IMR-90 (cell line): ENCODE measurements around the gene CXCL1. TPM values are rescaled to one million over a fixed set of nuclear protein-coding genes. Genes with fewer than 3 reads are reported as not detected.

Experiments used
- ATAC-seq: fragments of 200-7000 bp; cut with Tn5 transposase; 2 replicates; pipeline ENCODE4 v1.9.1; 2020; ENCODE audit warnings: low read depth, mild to moderate bottlenecking, moderate library complexity
- BruUV-seq: library from RNA; stranded (reverse); fragments of 400-500 nt; replicated peaks from 2 replicates; lab custom pipeline; 2021; lab: Mats Ljungman, UMichigan
- CTCF ChIA-PET: fragments of 300-600 bp; formaldehyde crosslinking; extraction: SDS; loops from one replicate; lab custom pipeline; 2021; ENCODE audit warnings: antibody characterized with exemption; lab: Yijun Ruan, JAX
- POLR2A ChIA-PET: fragments of 300-600 bp; sonication (Branson Sonifier 250); formaldehyde crosslinking; loops from one replicate; lab custom pipeline; 2022; ENCODE audit warnings: antibody characterized with exemption; ENCODE audit not compliant: unreplicated experiment; lab: Charles Lee
- DNase-seq: peaks from one replicate; pipeline ENCODE4 v3.0.0; 2013
- H2AFZ ChIP-seq: replicated peaks from 2 replicates; pipeline ENCODE3; 2013; ENCODE audit warnings: low read length, mild to moderate bottlenecking; ENCODE audit not compliant: poor library complexity
- H2AK5ac ChIP-seq: 2 replicates; pipeline ENCODE4 v1.6.1; 2013; ENCODE audit warnings: low read depth, low read length, inconsistent platforms
- H2AK9ac ChIP-seq: replicated peaks from 2 replicates; pipeline ENCODE3; 2013; ENCODE audit warnings: mild to moderate bottlenecking, low read depth, low read length, moderate library complexity; ENCODE audit not compliant: poor library complexity
- H2BK120ac ChIP-seq: 2 replicates; pipeline ENCODE4 v1.6.1; 2013; ENCODE audit warnings: low read depth, low read length, inconsistent platforms
- H2BK15ac ChIP-seq: 3 replicates; pipeline ENCODE4 v1.6.1; 2013; ENCODE audit warnings: low read depth, low read length, inconsistent platforms
- H2BK20ac ChIP-seq: 2 replicates; pipeline ENCODE4 v1.6.1; 2013; ENCODE audit warnings: low read depth, mild to moderate bottlenecking, inconsistent platforms, low read length, moderate library complexity
- H2BK5ac ChIP-seq: 2 replicates; pipeline ENCODE4 v1.6.1; 2013; ENCODE audit warnings: mild to moderate bottlenecking, low read depth, low read length, inconsistent platforms; ENCODE audit not compliant: poor library complexity, severe bottlenecking
- H3K14ac ChIP-seq: replicated peaks from 2 replicates; pipeline ENCODE4 v1.6.1; 2013; ENCODE audit warnings: low read depth, low read length, inconsistent platforms
- H3K18ac ChIP-seq: 2 replicates; pipeline ENCODE4 v1.6.1; 2013; ENCODE audit warnings: low read depth, low read length, control low read depth
- H3K23ac ChIP-seq: 2 replicates; pipeline ENCODE4 v1.6.1; 2013; ENCODE audit warnings: low read depth, low read length, inconsistent platforms
- H3K27ac ChIP-seq: 2 replicates; pipeline ENCODE4 v1.5.1; 2013; ENCODE audit warnings: mild to moderate bottlenecking, control low read depth, low read length; ENCODE audit not compliant: insufficient read depth
- H3K27me3 ChIP-seq: 2 replicates; pipeline ENCODE4 v1.6.1; 2013; ENCODE audit warnings: low read length; ENCODE audit not compliant: control insufficient read depth, insufficient read depth
- H3K36me3 ChIP-seq: 2 replicates; pipeline ENCODE4 v1.6.1; 2013; ENCODE audit warnings: low read length, mixed read lengths; ENCODE audit not compliant: control insufficient read depth, insufficient read depth
- H3K4ac ChIP-seq: 2 replicates; pipeline ENCODE4 v1.6.1; 2013; ENCODE audit warnings: low read depth, low read length, inconsistent platforms
- H3K4me1 ChIP-seq: 2 replicates; pipeline ENCODE4 v1.6.1; 2013; ENCODE audit warnings: low read length, mixed read lengths; ENCODE audit not compliant: control insufficient read depth, insufficient read depth
- H3K4me2 ChIP-seq: 2 replicates; pipeline ENCODE4 v1.6.1; 2013; ENCODE audit warnings: low read depth, mild to moderate bottlenecking, control low read depth, low read length, moderate library complexity
- H3K4me3 ChIP-seq: 2 replicates; pipeline ENCODE4 v1.5.1; 2013; ENCODE audit warnings: low read depth, mild to moderate bottlenecking, control low read depth, low read length, moderate library complexity; ENCODE audit not compliant: insufficient read depth
- H3K56ac ChIP-seq: 2 replicates; pipeline ENCODE4 v1.6.1; 2013; ENCODE audit warnings: low read length, inconsistent platforms; ENCODE audit not compliant: insufficient read depth; ENCODE audit errors: extremely low read depth
- H3K79me1 ChIP-seq, 2 experiments: 2 replicates each; pipeline ENCODE4 v1.6.1; 2013; ENCODE audit warnings: low read length in 2 of 2, inconsistent platforms in 1 of 2, low read depth in 1 of 2
- H3K9ac ChIP-seq: 2 replicates; pipeline ENCODE4 v1.6.1; 2013; ENCODE audit warnings: low read depth, low read length, control low read depth
- H3K9me1 ChIP-seq: 2 replicates; pipeline ENCODE4 v1.6.1; 2013; ENCODE audit warnings: low read length, inconsistent platforms; ENCODE audit not compliant: insufficient read depth
- H3K9me3 ChIP-seq: 2 replicates; pipeline ENCODE4 v1.6.1; 2013; ENCODE audit warnings: low read length; ENCODE audit not compliant: control insufficient read depth, insufficient read depth
- H4K20me1 ChIP-seq: 2 replicates; pipeline ENCODE4 v1.6.1; 2013; ENCODE audit warnings: low read length, inconsistent platforms; ENCODE audit not compliant: insufficient read depth
- H4K5ac ChIP-seq: 2 replicates; pipeline ENCODE4 v1.6.1; 2013; ENCODE audit warnings: mild to moderate bottlenecking, low read depth, low read length, control low read depth
- H4K8ac ChIP-seq, 2 experiments: 2 replicates each; pipeline ENCODE4 v1.6.1; 2013; ENCODE audit warnings: low read depth in 2 of 2, low read length in 2 of 2, control low read depth in 1 of 2, inconsistent platforms in 1 of 2
- H4K91ac ChIP-seq: 2 replicates; pipeline ENCODE4 v1.6.1; 2013; ENCODE audit warnings: low read depth, low read length, inconsistent platforms; ENCODE audit not compliant: insufficient read depth
- BHLHE40 ChIP-seq: fragments of 150-350 bp; IDR thresholded peaks from 2 replicates; pipeline ENCODE4 v1.6.1; 2016; ENCODE audit warnings: mild to moderate bottlenecking, low read depth, low read length
- CEBPB ChIP-seq: IDR thresholded peaks from 2 replicates; pipeline ENCODE4 v1.6.1; 2012; ENCODE audit warnings: low read depth, low read length, improper control_type of control experiment
- CHD1 ChIP-seq: IDR thresholded peaks from 2 replicates; pipeline ENCODE4 v1.6.1; 2012; ENCODE audit warnings: low read depth, low read length, improper control_type of control experiment
- CTCF ChIP-seq: conservative IDR thresholded peaks from 2 replicates; pipeline ENCODE4 v1.5.1; 2012; ENCODE audit warnings: mild to moderate bottlenecking, low read depth, low read length, improper control_type of control experiment
- ELK1 ChIP-seq: fragments of 150-350 bp; IDR thresholded peaks from 2 replicates; pipeline ENCODE4 v1.6.1; 2016; ENCODE audit warnings: low read depth, mild to moderate bottlenecking, low read length, moderate library complexity, borderline replicate concordance
- FOS ChIP-seq: fragments of 150-350 bp; IDR thresholded peaks from 2 replicates; pipeline ENCODE4 v1.6.1; 2016; ENCODE audit warnings: low read depth, low read length
- MAFK ChIP-seq: IDR thresholded peaks from 2 replicates; pipeline ENCODE4 v1.6.1; 2012; ENCODE audit warnings: low read depth, low read length, improper control_type of control experiment
- MAZ ChIP-seq: IDR thresholded peaks from 2 replicates; pipeline ENCODE4 v1.6.1; 2012; ENCODE audit warnings: low read depth, mild to moderate bottlenecking, low read length, improper control_type of control experiment, moderate library complexity, borderline replicate concordance
- MXI1 ChIP-seq: IDR thresholded peaks from 2 replicates; pipeline ENCODE4 v1.6.1; 2012; ENCODE audit warnings: low read depth, mild to moderate bottlenecking, low read length, moderate library complexity, borderline replicate concordance
- NFE2L2 ChIP-seq: fragments of 150-350 bp; IDR thresholded peaks from 2 replicates; pipeline ENCODE4 v1.6.1; 2016; ENCODE audit warnings: low read depth, mild to moderate bottlenecking, low read length
- POLR2A ChIP-seq: IDR thresholded peaks from 2 replicates; pipeline ENCODE4 v1.6.1; 2012; ENCODE audit warnings: mild to moderate bottlenecking, low read depth, low read length
- RAD21 ChIP-seq: IDR thresholded peaks from 2 replicates; pipeline ENCODE4 v1.6.1; 2012; ENCODE audit warnings: low read length, improper control_type of control experiment
- RCOR1 ChIP-seq: IDR thresholded peaks from 2 replicates; pipeline ENCODE4 v1.6.1; 2012; ENCODE audit warnings: mild to moderate bottlenecking, low read length, improper control_type of control experiment; ENCODE audit not compliant: insufficient replicate concordance
- USF2 ChIP-seq: fragments of 150-350 bp; IDR thresholded peaks from 2 replicates; pipeline ENCODE4 v1.6.1; 2017; ENCODE audit warnings: mild to moderate bottlenecking, antibody characterized with exemption, low read length, low read depth
- WGBS, 2 experiments: methylation state at CpG; one replicate each; pipeline versions ENCODE4 v1.1.5 to v1.1.7; 2013; ENCODE audit warnings: missing lambda C conversion rate in 2 of 2; ENCODE audit not compliant: insufficient read length in 1 of 2; ENCODE audit errors: extremely low coverage in 2 of 2; 5-methylcytosine and 5-hydroxymethylcytosine counted together
- dilution Hi-C: fragments of 300-500 bp; cut with HindIII; formaldehyde crosslinking; loops from one replicate; pipeline ENCODE4 v1.14.3; 2018; ENCODE audit warnings: low sequenced_read_pairs; ENCODE audit not compliant: unreplicated experiment
- in situ Hi-C: fragments of 300-500 bp; cut with MboI; formaldehyde crosslinking; loops from 3 replicates; pipeline ENCODE4 v1.14.3; 2019; ENCODE audit warnings: low sequenced_read_pairs, inconsistent platforms, mixed read lengths
- intact Hi-C: fragments of 100-400 bp; cut with micrococcal nuclease; formaldehyde crosslinking; loops from 2 replicates; pipeline ENCODE4 v1.10.0; 2022
- polyA plus RNA-seq, 3 experiments: library from polyadenylated mRNA; depleted of rRNA; stranded (reverse); fragments of >200 nt; gene quantifications; 2 replicates each; pipeline ENCODE4 v1.2.3, GENCODE V29; 2012; ENCODE audit warnings: low replicate concordance in 1 of 3
- total RNA-seq: library from RNA; depleted of rRNA; stranded (reverse); fragments of >200 nt; gene quantifications from 2 replicates; pipeline ENCODE4 v1.2.3, GENCODE V29; 2012

The CXCL1 gene
- total and polyA plus RNA-seq, 2 of the 4 experiments (the other 2 are of a cell fraction): 2.0 TPM; not detected in 1

GRCh38 chr4:73839715-73840114, 29.5 kb upstream of the CXCL1 start:
- no TSS peak for BruUV-seq
- no CpG with 5 or more reads among the region's 3 CpGs for WGBS, 2 experiments
- no peak overlapping the region for H2BK120ac ChIP-seq
- no peak overlapping the region for H4K91ac ChIP-seq
- H2BK20ac ChIP-seq: no peak overlapping the region
- dilution Hi-C loops (no loop called here), in situ Hi-C loops (no loop called here), intact Hi-C loops (no loop called here)
- no peaks in the 10 kb centered on the region; the same call in 1 of the 2 replicates for H3K9me1 ChIP-seq
- 0 out of 2 replicates have a peak, but pooled peaks cover 2% of the 10 kb centered on the region for H3K4me1 ChIP-seq
- H4K20me1 ChIP-seq: no peaks in the 10 kb centered on the region
- H3K27me3 ChIP-seq: peaks cover 15% of the 10 kb centered on the region
- no peak overlapping the region for H3K56ac ChIP-seq
- no peaks in the 10 kb centered on the region for H3K79me1 ChIP-seq
- H3K4ac ChIP-seq: no peak overlapping the region
- H2AK9ac ChIP-seq: no peak overlapping the region
- no peak overlapping the region for H3K9ac ChIP-seq
- H4K5ac ChIP-seq: no peak overlapping the region
- H3K36me3 ChIP-seq: no peaks in the 10 kb centered on the region
- H3K14ac ChIP-seq: no peak overlapping the region
- no peak overlapping the region for H3K23ac ChIP-seq
- ATAC-seq (no peak), DNase-seq (no peak)
- H3K9me3 ChIP-seq: no peaks in the 10 kb centered on the region
- H3K4me2 ChIP-seq: no peak overlapping the region
- no peak overlapping the region for H3K4me3 ChIP-seq
- no peak overlapping the region for H4K8ac ChIP-seq
- no peak overlapping the region for H2BK5ac ChIP-seq
- ChIA-PET CTCF (no interaction called here), POLR2A (no interaction called here)
- TF ChIP-seq RAD21: no peak
- TF ChIP-seq CHD1: no peak
- no peak for TF ChIP-seq MAFK
- TF ChIP-seq MAZ: no peak
- no peak for TF ChIP-seq FOS
- TF ChIP-seq POLR2A: no peak
- TF ChIP-seq BHLHE40: no peak
- no peak for TF ChIP-seq CEBPB
- no peak for TF ChIP-seq USF2
- no peak for TF ChIP-seq CTCF
- TF ChIP-seq ELK1: no peak
- TF ChIP-seq RCOR1: no peak
- no peak for TF ChIP-seq MXI1
- no peak for TF ChIP-seq NFE2L2
- H3K18ac ChIP-seq: no peak overlapping the region
- H2BK15ac ChIP-seq: no peak overlapping the region
- H2AK5ac ChIP-seq: no peak overlapping the region
- H2AFZ ChIP-seq: no peak overlapping the region
- H3K27ac ChIP-seq: no peak overlapping the region
